Immature natural killer cell (primary cell): Measurements from ENCODE around the gene TTC34. TPM values are rescaled to one million over a fixed set of nuclear protein-coding genes. Genes with fewer than 3 reads are reported as not detected.
"Not testable (repeated sequence)": the region's sequence is repeated elsewhere in the genome, so short reads cannot be mapped to it uniquely, and the experiment has no call there.

Experiments used
- DNase-seq, 3 donors: peaks; one replicate each; pipeline ENCODE4 v3.0.0; 2022; ENCODE audit warnings: mixed read lengths in 1 of 3
- H3K27ac Mint-ChIP-seq, 6 donors: one replicate each; pipeline ENCODE4 v1.8.0; 2020; ENCODE audit warnings: mixed read lengths in 6 of 6, mild to moderate bottlenecking in 5 of 6, inconsistent platforms in 4 of 6, moderate library complexity in 3 of 6
- H3K27me3 Mint-ChIP-seq, 3 donors: one replicate each; pipeline ENCODE4 v1.8.0; 2020 to 2021; ENCODE audit warnings: low read depth in 3 of 3, mild to moderate bottlenecking in 3 of 3, mixed read lengths in 3 of 3, moderate library complexity in 3 of 3, inconsistent platforms in 1 of 3
- H3K36me3 Mint-ChIP-seq, 3 donors: one replicate each; pipeline ENCODE4 v1.8.0; 2020; ENCODE audit warnings: mixed read lengths in 3 of 3, inconsistent platforms in 2 of 3, mild to moderate bottlenecking in 2 of 3
- H3K4me1 Mint-ChIP-seq, 2 donors: one replicate each; pipeline ENCODE4 v1.8.0; 2020; ENCODE audit warnings: inconsistent platforms in 2 of 2, mild to moderate bottlenecking in 2 of 2, mixed read lengths in 2 of 2, moderate library complexity in 1 of 2
- H3K4me3 Mint-ChIP-seq, 5 donors: one replicate each; pipeline ENCODE4 v1.8.0; 2020; ENCODE audit warnings: mild to moderate bottlenecking in 5 of 5, mixed read lengths in 5 of 5, inconsistent platforms in 3 of 5, moderate library complexity in 3 of 5
- H3K9me3 Mint-ChIP-seq, 6 donors: one replicate each; pipeline ENCODE4 v1.8.0; 2020; ENCODE audit warnings: mild to moderate bottlenecking in 6 of 6, mixed read lengths in 6 of 6, inconsistent platforms in 4 of 6, moderate library complexity in 3 of 6
- polyA plus RNA-seq, 3 donors: library from polyadenylated mRNA; unstranded; fragments of 300-500 nt; fragmentation: Illumina TruSeq; gene quantifications; one replicate each; pipeline ENCODE4 v1.2.3, GENCODE V29; 2021

Gene TTC34
- polyA plus RNA-seq, 3 donors from 2014 or later = 0.07 TPM; not detected in 2

GRCh38 chr1:2787163-2787911, 14.2 kb downstream of the TTC34 start:
- no peak for DNase-seq
- peaks cover 0 to 3% of the 10 kb centered on the region in 2 donors for H3K4me1 Mint-ChIP-seq
- H3K27me3 Mint-ChIP-seq = peaks cover 5 to 16% (median 9%) of the 10 kb centered on the region in 3 donors
- H3K4me3 Mint-ChIP-seq = no peak overlapping the region
- H3K27ac Mint-ChIP-seq = no peak overlapping the region
- H3K36me3 Mint-ChIP-seq = peaks cover under 1 to 8% (median 4%) of the 10 kb centered on the region in 3 donors
- peaks cover 4 to 12% (median 10%) of the 10 kb centered on the region in 6 donors for H3K9me3 Mint-ChIP-seq

- Mint-ChIP-seq H3K27me3 (peaks cover 2 to 12% (median 9%) of the 10 kb centered on the region in 3 donors), H3K4me1 (peaks cover 0 to 3% of the 10 kb centered on the region in 2 donors), H3K4me3 (no peak overlapping the region), H3K9me3 (peaks cover 8 to 15% (median 14%) of the 10 kb centered on the region in 6 donors), H3K36me3 (peaks cover 3 to 14% (median 7%) of the 10 kb centered on the region in 3 donors), H3K27ac (no peak overlapping the region)
- peak; percentile 42 to 58 (median 52) for DNase-seq
Measured at GRCh38 chr1:2786329-2787162, 14.9 kb downstream of the TTC34 start.

GRCh38 chr1:2785631-2786328, 15.7 kb downstream of the TTC34 start:
- Mint-ChIP-seq H3K27me3 (peaks cover 2 to 9% (median 9%) of the 10 kb centered on the region in 3 donors), H3K4me1 (peaks cover 0 to 3% of the 10 kb centered on the region in 2 donors), H3K27ac (no peak overlapping the region), H3K9me3 (peaks cover 15 to 22% (median 19%) of the 10 kb centered on the region in 6 donors), H3K36me3 (peaks cover 3 to 17% (median 7%) of the 10 kb centered on the region in 3 donors), H3K4me3 (no peak overlapping the region)
- no peak for DNase-seq

- Mint-ChIP-seq H3K27ac (no peak overlapping the region), H3K4me1 (peaks cover 0 to 3% of the 10 kb centered on the region in 2 donors), H3K36me3 (peaks cover 3 to 17% (median 7%) of the 10 kb centered on the region in 3 donors), H3K9me3 (peaks cover 15 to 27% (median 20%) of the 10 kb centered on the region in 6 donors), H3K27me3 (peaks cover 2 to 12% (median 9%) of the 10 kb centered on the region in 3 donors), H3K4me3 (no peak overlapping the region)
- no peak for DNase-seq
Measured at GRCh38 chr1:2784854-2785630, 16.5 kb downstream of the TTC34 start.

- no peak for DNase-seq
- Mint-ChIP-seq H3K27me3 (peaks cover 1 to 12% (median 9%) of the 10 kb centered on the region in 3 donors), H3K4me1 (no peaks in the 10 kb centered on the region), H3K9me3 (peaks cover 15 to 28% (median 20%) of the 10 kb centered on the region in 6 donors), H3K36me3 (peaks cover 3 to 17% (median 7%) of the 10 kb centered on the region in 3 donors), H3K4me3 (no peak overlapping the region), H3K27ac (no peak overlapping the region)
Measured at GRCh38 chr1:2783435-2784397, 17.8 kb downstream of the TTC34 start.

GRCh38 chr1:2783069-2783434, 18.4 kb downstream of the TTC34 start:
- Mint-ChIP-seq H3K9me3 (peaks cover 15 to 28% (median 20%) of the 10 kb centered on the region in 6 donors), H3K27ac (no peak overlapping the region), H3K4me1 (no peaks in the 10 kb centered on the region), H3K36me3 (peaks cover 3 to 14% (median 4%) of the 10 kb centered on the region in 3 donors), H3K27me3 (peaks cover 2 to 10% (median 6%) of the 10 kb centered on the region in 3 donors), H3K4me3 (no peak overlapping the region)
- DNase-seq = no peak

- Mint-ChIP-seq H3K9me3 (peaks cover 15 to 28% (median 20%) of the 10 kb centered on the region in 6 donors), H3K27ac (no peak overlapping the region), H3K27me3 (peaks cover 2 to 7% (median 3%) of the 10 kb centered on the region in 3 donors), H3K4me3 (no peak overlapping the region), H3K4me1 (no peaks in the 10 kb centered on the region), H3K36me3 (peaks cover 3 to 12% (median 3%) of the 10 kb centered on the region in 3 donors)
- DNase-seq = no peak
Measured at GRCh38 chr1:2781627-2782026, 19.9 kb downstream of the TTC34 start.

GRCh38 chr1:2778220-2778592, 23.3 kb downstream of the TTC34 start:
- H3K4me3 Mint-ChIP-seq = no peak overlapping the region
- peaks cover 0 to 7% (median 2%) of the 10 kb centered on the region in 3 donors for H3K27me3 Mint-ChIP-seq
- peaks cover 15 to 28% (median 19%) of the 10 kb centered on the region in 6 donors for H3K9me3 Mint-ChIP-seq
- H3K27ac Mint-ChIP-seq = no peak overlapping the region
- no peak for DNase-seq
- H3K4me1 Mint-ChIP-seq = no peaks in the 10 kb centered on the region
- H3K36me3 Mint-ChIP-seq = peaks cover 3 to 12% (median 3%) of the 10 kb centered on the region in 3 donors

- Mint-ChIP-seq H3K27me3 (peaks cover 0 to 7% (median 2%) of the 10 kb centered on the region in 3 donors), H3K27ac (no peak overlapping the region), H3K4me3 (no peak overlapping the region), H3K9me3 (peaks cover 12 to 26% (median 16%) of the 10 kb centered on the region in 6 donors), H3K36me3 (peaks cover 3 to 12% (median 3%) of the 10 kb centered on the region in 3 donors), H3K4me1 (no peaks in the 10 kb centered on the region)
- DNase-seq = no peak
Measured at GRCh38 chr1:2777424-2778219, 23.9 kb downstream of the TTC34 start.

GRCh38 chr1:2775333-2775732, 26.2 kb downstream of the TTC34 start:
- not testable (repeated sequence) for H3K27ac Mint-ChIP-seq, H3K4me1 Mint-ChIP-seq, H3K27me3 Mint-ChIP-seq, DNase-seq, H3K36me3 Mint-ChIP-seq, H3K9me3 Mint-ChIP-seq, H3K4me3 Mint-ChIP-seq

- H3K27me3 Mint-ChIP-seq, H3K36me3 Mint-ChIP-seq, H3K27ac Mint-ChIP-seq, DNase-seq, H3K4me3 Mint-ChIP-seq, H3K9me3 Mint-ChIP-seq, H3K4me1 Mint-ChIP-seq: not testable (repeated sequence)
Measured at GRCh38 chr1:2768052-2768451, 33.4 kb downstream of the TTC34 start.
